Measurements from ENCODE around the gene ACP7.

DNA sequence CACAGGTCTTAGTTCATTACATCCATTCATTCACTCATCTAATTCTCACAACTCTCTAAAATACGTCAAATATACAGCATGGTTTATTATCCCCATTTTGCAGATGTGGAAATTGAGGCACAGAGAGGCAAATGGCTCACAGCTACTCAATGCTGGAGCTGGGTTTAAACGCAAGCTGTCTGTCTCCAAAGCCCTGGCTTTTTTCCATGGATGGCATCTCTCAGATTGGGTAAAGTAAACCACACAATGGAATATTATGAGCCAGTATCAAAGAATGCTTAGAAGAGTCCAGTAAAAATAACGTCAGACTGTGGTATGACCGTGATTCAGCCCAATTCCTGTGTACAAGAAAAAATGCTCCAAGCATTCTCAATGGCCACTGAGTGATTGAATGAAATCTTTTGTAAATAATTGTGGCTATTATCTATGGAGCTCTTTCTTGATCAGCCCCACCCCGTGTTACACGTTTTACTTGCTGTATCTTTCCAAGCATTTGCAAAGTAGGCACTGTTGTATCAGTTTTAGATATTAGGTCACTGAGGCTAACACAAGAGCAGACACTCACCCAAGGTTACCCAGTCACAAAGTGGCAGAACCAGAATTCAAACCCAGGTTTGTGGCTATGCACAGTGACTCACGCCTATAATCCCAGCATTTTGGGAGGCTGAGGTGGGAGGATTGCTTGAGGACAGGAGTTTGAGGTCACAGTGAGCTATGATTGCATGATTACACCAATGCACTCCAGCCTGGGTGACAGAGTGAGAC is 5.5 kb upstream of the ACP7 start:
- TF ChIP-seq CTCF (IDR thresholded peaks at IDR 0.05; ENCODE audit: insufficient read depth, low read length, poor library complexity, severe bottlenecking) (no peak), EZH2phosphoT487 (conservative IDR thresholded peaks at IDR 0.05; ENCODE audit: low read length) (no peak)
